Measurements from ENCODE around the gene CHMP6.

CHMP6 gene

DNA sequence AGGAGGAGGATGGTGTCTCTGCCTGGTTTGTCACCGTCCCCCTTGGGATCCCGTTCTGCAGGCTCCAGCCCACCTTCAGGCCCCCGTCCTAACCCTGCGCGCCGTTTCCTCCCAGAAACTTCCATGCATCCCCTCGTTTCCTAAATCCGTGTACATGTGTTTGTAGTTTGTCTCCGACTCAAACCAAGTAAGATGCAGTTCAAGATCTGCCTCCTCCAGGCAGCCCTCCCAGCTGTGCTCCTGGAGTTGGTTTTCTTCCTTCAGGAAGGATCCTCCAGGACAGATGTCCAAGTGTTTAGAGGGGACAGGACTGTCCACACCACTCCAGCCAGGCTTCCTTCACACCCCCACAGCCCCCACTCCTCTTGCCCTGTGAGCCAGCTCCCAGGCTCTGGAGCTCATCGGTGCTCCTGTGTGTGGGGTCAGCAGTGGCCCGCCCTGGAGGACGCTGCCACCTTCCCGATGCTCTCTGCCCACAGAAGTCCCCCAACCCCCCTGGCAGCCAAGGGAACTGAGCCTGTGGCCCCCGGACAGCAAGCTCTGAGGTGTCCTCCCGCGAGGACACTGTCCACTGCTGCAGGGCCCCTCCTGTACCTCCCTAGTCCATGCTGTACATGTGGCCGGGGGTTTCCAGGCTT, 54.6 kb downstream of the CHMP6 start:
- DNase-seq: no peak

- DNase-seq: no peak
Observed at GRCh38 chr17:81046770-81047359, 55.2 kb downstream of the CHMP6 start.

DNA sequence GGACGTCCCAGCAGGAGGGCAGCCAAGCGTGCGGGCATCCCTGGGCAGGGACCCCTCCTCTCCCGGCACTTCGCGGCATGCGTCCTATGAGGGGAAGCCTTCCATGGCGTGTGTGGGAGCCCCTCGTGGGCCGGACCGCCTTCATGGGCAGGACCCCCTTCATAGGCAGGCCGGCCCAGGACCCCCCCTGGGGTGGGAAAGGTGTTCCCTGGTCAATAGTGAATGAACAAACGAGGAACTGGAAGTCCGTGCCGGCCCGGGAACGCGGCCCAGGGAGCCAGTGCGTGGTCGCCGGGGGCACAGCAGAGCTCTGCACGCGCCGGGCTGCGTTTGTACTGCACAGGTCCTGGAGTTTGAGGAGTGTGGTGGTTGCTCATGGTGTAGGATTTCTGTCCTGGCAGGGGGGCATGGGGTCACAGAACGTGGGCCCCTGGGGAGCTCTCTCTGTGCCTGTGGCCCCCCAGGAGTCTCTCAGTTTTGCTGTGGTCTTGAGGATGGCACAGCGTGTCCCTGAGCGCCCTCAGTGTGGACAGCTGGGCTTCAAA, 57.3 kb downstream of the CHMP6 start:
- no peak for DNase-seq

- DNase-seq: no peak
Observed at GRCh38 chr17:81049372-81049911, 57.8 kb downstream of the CHMP6 start.

All from activated CD4-positive, alpha-beta T cell treated with anti-CD3 and anti-CD28 coated beads, Interleukin-2, amount 50 U/mL, for 48 hours (primary cell).